SK-N-SH (cell line): ENCODE results near the gene PSMD13.

Experiments
- JUND ChIP-seq: IDR thresholded peaks from 2 replicates; pipeline ENCODE4 v1.4.0; 2012
- MAX ChIP-seq: IDR thresholded peaks from 2 replicates; pipeline ENCODE4 v1.4.0; 2012; ENCODE audit warnings: low read depth
- MEF2A ChIP-seq: IDR thresholded peaks from 2 replicates; pipeline ENCODE4 v1.4.0; 2012; ENCODE audit warnings: low read depth, borderline replicate concordance
- POLR2AphosphoS5 ChIP-seq: IDR thresholded peaks from 2 replicates; pipeline ENCODE4 v1.6.1; 2012; ENCODE audit warnings: low read depth, low read length
- SMC3 ChIP-seq: IDR thresholded peaks from 2 replicates; pipeline ENCODE4 v1.6.1; 2012; ENCODE audit warnings: low read depth, low read length, improper control_type of control experiment
- TAF1 ChIP-seq: IDR thresholded peaks from 2 replicates; pipeline ENCODE4 v1.6.1; 2012; ENCODE audit warnings: low read depth, mild to moderate bottlenecking, low read length, moderate library complexity, borderline replicate concordance
- TF ChIP-seq, protein P1 (sequence below): fragments of 200-600 bp; sonication (generic); IDR thresholded peaks from 2 replicates; pipeline ENCODE4 v1.6.1; 2017; ENCODE audit warnings: antibody characterized with exemption, mild to moderate bottlenecking, moderate library complexity

DNA sequence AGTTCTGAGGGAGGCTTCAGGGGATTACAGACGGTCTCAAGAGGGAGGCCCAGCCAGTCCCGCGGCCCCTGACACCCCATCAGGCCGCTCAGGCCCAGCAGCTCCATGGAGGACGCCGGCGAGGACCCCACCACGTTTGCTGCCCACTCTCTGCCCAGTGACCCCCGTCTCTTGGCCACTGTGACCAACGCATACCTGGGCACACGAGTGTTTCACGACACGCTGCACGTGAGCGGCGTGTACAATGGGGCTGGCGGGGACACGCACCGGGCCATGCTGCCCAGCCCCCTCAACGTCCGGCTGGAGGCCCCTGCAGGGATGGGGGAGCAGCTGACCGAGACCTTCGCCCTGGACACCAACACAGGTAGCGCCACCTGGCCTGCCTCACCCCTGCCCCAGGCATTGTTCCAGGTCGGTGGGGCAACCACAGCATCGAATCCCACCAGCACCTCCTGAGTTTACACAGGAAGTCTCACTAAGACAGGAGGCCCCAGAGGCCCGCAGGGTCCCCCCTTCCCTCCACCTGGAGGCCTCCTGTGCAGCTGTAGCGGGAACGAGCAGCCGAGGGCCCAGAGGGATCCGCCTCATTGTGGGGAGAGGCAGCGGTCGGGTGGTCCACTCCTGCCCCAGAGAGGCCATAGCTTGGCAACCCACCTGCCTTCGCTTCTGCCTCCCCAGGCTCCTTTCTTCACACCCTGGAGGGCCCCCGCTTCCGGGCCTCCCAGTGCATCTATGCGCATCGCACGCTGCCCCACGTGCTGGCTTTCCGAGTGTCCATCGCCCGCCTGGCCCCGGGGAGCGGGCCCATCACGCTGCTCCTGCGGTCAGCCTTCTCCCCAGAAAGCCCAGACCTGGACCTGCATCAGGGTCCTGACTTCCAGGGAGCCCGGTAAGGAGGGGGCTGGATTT, 53.2 kb downstream of the PSMD13 start:
- no peak for TF ChIP-seq JUND
- TF ChIP-seq, protein P1, sequence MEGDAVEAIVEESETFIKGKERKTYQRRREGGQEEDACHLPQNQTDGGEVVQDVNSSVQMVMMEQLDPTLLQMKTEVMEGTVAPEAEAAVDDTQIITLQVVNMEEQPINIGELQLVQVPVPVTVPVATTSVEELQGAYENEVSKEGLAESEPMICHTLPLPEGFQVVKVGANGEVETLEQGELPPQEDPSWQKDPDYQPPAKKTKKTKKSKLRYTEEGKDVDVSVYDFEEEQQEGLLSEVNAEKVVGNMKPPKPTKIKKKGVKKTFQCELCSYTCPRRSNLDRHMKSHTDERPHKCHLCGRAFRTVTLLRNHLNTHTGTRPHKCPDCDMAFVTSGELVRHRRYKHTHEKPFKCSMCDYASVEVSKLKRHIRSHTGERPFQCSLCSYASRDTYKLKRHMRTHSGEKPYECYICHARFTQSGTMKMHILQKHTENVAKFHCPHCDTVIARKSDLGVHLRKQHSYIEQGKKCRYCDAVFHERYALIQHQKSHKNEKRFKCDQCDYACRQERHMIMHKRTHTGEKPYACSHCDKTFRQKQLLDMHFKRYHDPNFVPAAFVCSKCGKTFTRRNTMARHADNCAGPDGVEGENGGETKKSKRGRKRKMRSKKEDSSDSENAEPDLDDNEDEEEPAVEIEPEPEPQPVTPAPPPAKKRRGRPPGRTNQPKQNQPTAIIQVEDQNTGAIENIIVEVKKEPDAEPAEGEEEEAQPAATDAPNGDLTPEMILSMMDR, result no peak
- TF ChIP-seq MAX, result no peak
- no peak for TF ChIP-seq MEF2A
- no peak for TF ChIP-seq POLR2AphosphoS5
- no peak for TF ChIP-seq SMC3
- TF ChIP-seq TAF1, result no peak
